Measurements from ENCODE around the gene MRPS9.

DNA sequence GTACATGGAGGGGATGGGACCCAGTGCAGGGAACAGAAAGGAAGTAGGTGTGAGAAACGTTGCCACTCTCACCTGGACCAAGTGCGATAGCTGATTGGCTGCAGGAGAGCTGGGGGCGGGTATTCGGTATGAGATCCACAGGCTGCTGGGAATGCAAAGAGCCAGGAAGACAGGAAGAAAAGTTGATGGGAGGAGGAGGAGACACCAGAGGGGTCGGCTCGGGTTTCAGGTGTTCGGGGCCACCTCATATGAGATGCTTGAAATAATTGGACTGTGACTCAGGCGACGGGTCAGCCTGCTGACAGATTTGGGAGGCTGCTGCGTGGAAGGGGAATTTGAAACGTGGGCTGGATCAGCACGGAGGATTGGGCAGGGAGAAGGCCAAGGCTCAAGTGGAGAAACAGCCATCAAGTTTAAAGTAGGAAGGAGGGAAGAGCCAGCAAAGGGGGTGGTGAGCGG is 65.1 kb downstream of the MRPS9 start:
- TF ChIP-seq POLR2A (IDR thresholded peaks at IDR 0.05): no peak
- TF ChIP-seq, protein P1, sequence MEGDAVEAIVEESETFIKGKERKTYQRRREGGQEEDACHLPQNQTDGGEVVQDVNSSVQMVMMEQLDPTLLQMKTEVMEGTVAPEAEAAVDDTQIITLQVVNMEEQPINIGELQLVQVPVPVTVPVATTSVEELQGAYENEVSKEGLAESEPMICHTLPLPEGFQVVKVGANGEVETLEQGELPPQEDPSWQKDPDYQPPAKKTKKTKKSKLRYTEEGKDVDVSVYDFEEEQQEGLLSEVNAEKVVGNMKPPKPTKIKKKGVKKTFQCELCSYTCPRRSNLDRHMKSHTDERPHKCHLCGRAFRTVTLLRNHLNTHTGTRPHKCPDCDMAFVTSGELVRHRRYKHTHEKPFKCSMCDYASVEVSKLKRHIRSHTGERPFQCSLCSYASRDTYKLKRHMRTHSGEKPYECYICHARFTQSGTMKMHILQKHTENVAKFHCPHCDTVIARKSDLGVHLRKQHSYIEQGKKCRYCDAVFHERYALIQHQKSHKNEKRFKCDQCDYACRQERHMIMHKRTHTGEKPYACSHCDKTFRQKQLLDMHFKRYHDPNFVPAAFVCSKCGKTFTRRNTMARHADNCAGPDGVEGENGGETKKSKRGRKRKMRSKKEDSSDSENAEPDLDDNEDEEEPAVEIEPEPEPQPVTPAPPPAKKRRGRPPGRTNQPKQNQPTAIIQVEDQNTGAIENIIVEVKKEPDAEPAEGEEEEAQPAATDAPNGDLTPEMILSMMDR (IDR thresholded peaks at IDR 0.05): no peak

All from right lobe of liver (tissue), 4 donors.